GM23338 (cell line): ENCODE measurements around the gene LPGAT1. TPM values are rescaled to one million over a fixed set of nuclear protein-coding genes. Genes with fewer than 3 reads are reported as not detected.

Experiments used
- ATAC-seq: fragments of 200-7000 bp; cut with Tn5 transposase; 3 replicates; pipeline ENCODE4 v1.9.1; 2020
- DNase-seq: peaks from one replicate; pipeline ENCODE4 v3.0.0-alpha.2; 2015; ENCODE audit warnings: low spot score
- H2AFZ ChIP-seq: fragments of 200-600 bp; sonication (generic); 2 replicates; pipeline ENCODE4 v1.8.0; 2016; ENCODE audit warnings: antibody characterized with exemption, mild to moderate bottlenecking, moderate library complexity
- H3F3A ChIP-seq: fragments of 200-600 bp; sonication (generic); replicated peaks from 2 replicates; pipeline ENCODE4 v1.8.0; 2017; ENCODE audit warnings: antibody characterized with exemption, mixed run types, low read depth
- H3K27ac ChIP-seq: fragments of 200-600 bp; sonication (generic); 2 replicates; pipeline ENCODE4 v1.6.1; 2016; ENCODE audit warnings: low read depth
- H3K27me3 ChIP-seq: fragments of 200-600 bp; sonication (generic); 2 replicates; pipeline ENCODE4 v1.8.0; 2016; ENCODE audit warnings: mild to moderate bottlenecking, mixed run types, moderate library complexity; ENCODE audit not compliant: insufficient read depth
- H3K36me3 ChIP-seq: fragments of 200-600 bp; sonication (generic); 2 replicates; pipeline ENCODE4 v1.8.0; 2016; ENCODE audit warnings: mild to moderate bottlenecking; ENCODE audit not compliant: insufficient read depth
- H3K4me1 ChIP-seq: fragments of 200-600 bp; sonication (generic); 2 replicates; pipeline ENCODE4 v1.8.0; 2016; ENCODE audit warnings: mild to moderate bottlenecking, moderate library complexity; ENCODE audit not compliant: insufficient read depth
- H3K4me2 ChIP-seq: fragments of 200-600 bp; sonication (generic); 2 replicates; pipeline ENCODE4 v1.7.1; 2017; ENCODE audit warnings: mixed run types
- H3K4me3 ChIP-seq: fragments of 200-600 bp; sonication (generic); 2 replicates; pipeline ENCODE4 v1.6.1; 2016; ENCODE audit warnings: mixed run types
- H3K79me2 ChIP-seq: fragments of 200-600 bp; sonication (generic); replicated peaks from 2 replicates; pipeline ENCODE4 v1.8.0; 2017; ENCODE audit warnings: mild to moderate bottlenecking; ENCODE audit not compliant: insufficient read depth
- H3K9me2 ChIP-seq: fragments of 200-600 bp; sonication (generic); 2 replicates; pipeline ENCODE4 v1.8.0; 2017; ENCODE audit not compliant: insufficient read depth
- H4K20me1 ChIP-seq: fragments of 200-600 bp; sonication (generic); replicated peaks from 2 replicates; pipeline ENCODE4 v1.8.0; 2017; ENCODE audit warnings: mild to moderate bottlenecking; ENCODE audit not compliant: insufficient read depth
- H3K27ac Mint-ChIP-seq: 2 replicates; pipeline ENCODE4 v1.8.0; 2020; ENCODE audit warnings: inconsistent platforms, mild to moderate bottlenecking, moderate library complexity, mixed read lengths
- H3K27me3 Mint-ChIP-seq: 3 replicates; pipeline ENCODE4 v1.8.0; 2022; ENCODE audit warnings: low read depth, mild to moderate bottlenecking, moderate library complexity, mixed read lengths, inconsistent platforms; ENCODE audit not compliant: insufficient read depth, poor library complexity
- H3K36me3 Mint-ChIP-seq: 3 replicates; pipeline ENCODE4 v1.8.0; 2021; ENCODE audit warnings: low read depth, mild to moderate bottlenecking, inconsistent platforms, moderate library complexity, mixed read lengths
- H3K4me1 Mint-ChIP-seq: 3 replicates; pipeline ENCODE4 v1.8.0; 2020; ENCODE audit warnings: mild to moderate bottlenecking, inconsistent platforms, mixed read lengths
- H3K4me3 Mint-ChIP-seq: 3 replicates; pipeline ENCODE4 v1.8.0; 2021; ENCODE audit warnings: moderate library complexity, mild to moderate bottlenecking, inconsistent platforms, mixed read lengths
- H3K9me3 Mint-ChIP-seq: 3 replicates; pipeline ENCODE4 v1.8.0; 2020; ENCODE audit warnings: moderate library complexity, mild to moderate bottlenecking, inconsistent platforms, mixed read lengths
- CREB1 ChIP-seq: fragments of 250-450 bp; sonication (Bioruptor Pico); IDR thresholded peaks from 2 replicates; pipeline ENCODE4 v1.5.0; 2020; ENCODE audit warnings: low read depth, mild to moderate bottlenecking, moderate library complexity
- EZH2phosphoT487 ChIP-seq: fragments of 200-600 bp; sonication (generic); IDR thresholded peaks from one replicate; pipeline ENCODE4 v1.8.1; 2018; ENCODE audit warnings: antibody characterized with exemption; ENCODE audit not compliant: unreplicated experiment
- JUNB ChIP-seq: IDR thresholded peaks from one replicate; pipeline ENCODE4 v1.6.1; 2016; ENCODE audit warnings: antibody characterized with exemption; ENCODE audit not compliant: unreplicated experiment
- STAT1 ChIP-seq: IDR thresholded peaks from one replicate; pipeline ENCODE4 v1.6.1; 2016; ENCODE audit warnings: antibody characterized with exemption; ENCODE audit not compliant: unreplicated experiment
- ZNF331 ChIP-seq: fragments of 250-450 bp; sonication (Bioruptor Pico); IDR thresholded peaks from 2 replicates; pipeline ENCODE4 v1.5.0; 2020; ENCODE audit warnings: low read depth, mild to moderate bottlenecking, moderate library complexity
- polyA plus RNA-seq: library from polyadenylated mRNA; unstranded; fragments of >200 nt; fragmentation: Nextera tagmentation; extraction: Ambion mirVana; gene quantifications from 2 replicates; pipeline ENCODE4 v1.2.1, GENCODE V29; 2016
- total RNA-seq: library from RNA; depleted of rRNA; stranded (reverse); fragments of >200 nt; shearing (Covaris generic); gene quantifications from 2 replicates; pipeline ENCODE4 v1.2.3, GENCODE V29; 2014
- TF ChIP-seq, protein P1 (sequence below): fragments of 250-450 bp; sonication (Bioruptor Pico); IDR thresholded peaks from 2 replicates; pipeline ENCODE4 v1.5.0; 2020; ENCODE audit warnings: mild to moderate bottlenecking, moderate library complexity

LPGAT1 gene
- total and polyA plus RNA-seq, 2 experiments from 2014 or later: 3.3 to 16.4 TPM

GRCh38 chr1:211742889-211743529, 87.6 kb downstream of the LPGAT1 start (continued):
- TF ChIP-seq, protein P1, sequence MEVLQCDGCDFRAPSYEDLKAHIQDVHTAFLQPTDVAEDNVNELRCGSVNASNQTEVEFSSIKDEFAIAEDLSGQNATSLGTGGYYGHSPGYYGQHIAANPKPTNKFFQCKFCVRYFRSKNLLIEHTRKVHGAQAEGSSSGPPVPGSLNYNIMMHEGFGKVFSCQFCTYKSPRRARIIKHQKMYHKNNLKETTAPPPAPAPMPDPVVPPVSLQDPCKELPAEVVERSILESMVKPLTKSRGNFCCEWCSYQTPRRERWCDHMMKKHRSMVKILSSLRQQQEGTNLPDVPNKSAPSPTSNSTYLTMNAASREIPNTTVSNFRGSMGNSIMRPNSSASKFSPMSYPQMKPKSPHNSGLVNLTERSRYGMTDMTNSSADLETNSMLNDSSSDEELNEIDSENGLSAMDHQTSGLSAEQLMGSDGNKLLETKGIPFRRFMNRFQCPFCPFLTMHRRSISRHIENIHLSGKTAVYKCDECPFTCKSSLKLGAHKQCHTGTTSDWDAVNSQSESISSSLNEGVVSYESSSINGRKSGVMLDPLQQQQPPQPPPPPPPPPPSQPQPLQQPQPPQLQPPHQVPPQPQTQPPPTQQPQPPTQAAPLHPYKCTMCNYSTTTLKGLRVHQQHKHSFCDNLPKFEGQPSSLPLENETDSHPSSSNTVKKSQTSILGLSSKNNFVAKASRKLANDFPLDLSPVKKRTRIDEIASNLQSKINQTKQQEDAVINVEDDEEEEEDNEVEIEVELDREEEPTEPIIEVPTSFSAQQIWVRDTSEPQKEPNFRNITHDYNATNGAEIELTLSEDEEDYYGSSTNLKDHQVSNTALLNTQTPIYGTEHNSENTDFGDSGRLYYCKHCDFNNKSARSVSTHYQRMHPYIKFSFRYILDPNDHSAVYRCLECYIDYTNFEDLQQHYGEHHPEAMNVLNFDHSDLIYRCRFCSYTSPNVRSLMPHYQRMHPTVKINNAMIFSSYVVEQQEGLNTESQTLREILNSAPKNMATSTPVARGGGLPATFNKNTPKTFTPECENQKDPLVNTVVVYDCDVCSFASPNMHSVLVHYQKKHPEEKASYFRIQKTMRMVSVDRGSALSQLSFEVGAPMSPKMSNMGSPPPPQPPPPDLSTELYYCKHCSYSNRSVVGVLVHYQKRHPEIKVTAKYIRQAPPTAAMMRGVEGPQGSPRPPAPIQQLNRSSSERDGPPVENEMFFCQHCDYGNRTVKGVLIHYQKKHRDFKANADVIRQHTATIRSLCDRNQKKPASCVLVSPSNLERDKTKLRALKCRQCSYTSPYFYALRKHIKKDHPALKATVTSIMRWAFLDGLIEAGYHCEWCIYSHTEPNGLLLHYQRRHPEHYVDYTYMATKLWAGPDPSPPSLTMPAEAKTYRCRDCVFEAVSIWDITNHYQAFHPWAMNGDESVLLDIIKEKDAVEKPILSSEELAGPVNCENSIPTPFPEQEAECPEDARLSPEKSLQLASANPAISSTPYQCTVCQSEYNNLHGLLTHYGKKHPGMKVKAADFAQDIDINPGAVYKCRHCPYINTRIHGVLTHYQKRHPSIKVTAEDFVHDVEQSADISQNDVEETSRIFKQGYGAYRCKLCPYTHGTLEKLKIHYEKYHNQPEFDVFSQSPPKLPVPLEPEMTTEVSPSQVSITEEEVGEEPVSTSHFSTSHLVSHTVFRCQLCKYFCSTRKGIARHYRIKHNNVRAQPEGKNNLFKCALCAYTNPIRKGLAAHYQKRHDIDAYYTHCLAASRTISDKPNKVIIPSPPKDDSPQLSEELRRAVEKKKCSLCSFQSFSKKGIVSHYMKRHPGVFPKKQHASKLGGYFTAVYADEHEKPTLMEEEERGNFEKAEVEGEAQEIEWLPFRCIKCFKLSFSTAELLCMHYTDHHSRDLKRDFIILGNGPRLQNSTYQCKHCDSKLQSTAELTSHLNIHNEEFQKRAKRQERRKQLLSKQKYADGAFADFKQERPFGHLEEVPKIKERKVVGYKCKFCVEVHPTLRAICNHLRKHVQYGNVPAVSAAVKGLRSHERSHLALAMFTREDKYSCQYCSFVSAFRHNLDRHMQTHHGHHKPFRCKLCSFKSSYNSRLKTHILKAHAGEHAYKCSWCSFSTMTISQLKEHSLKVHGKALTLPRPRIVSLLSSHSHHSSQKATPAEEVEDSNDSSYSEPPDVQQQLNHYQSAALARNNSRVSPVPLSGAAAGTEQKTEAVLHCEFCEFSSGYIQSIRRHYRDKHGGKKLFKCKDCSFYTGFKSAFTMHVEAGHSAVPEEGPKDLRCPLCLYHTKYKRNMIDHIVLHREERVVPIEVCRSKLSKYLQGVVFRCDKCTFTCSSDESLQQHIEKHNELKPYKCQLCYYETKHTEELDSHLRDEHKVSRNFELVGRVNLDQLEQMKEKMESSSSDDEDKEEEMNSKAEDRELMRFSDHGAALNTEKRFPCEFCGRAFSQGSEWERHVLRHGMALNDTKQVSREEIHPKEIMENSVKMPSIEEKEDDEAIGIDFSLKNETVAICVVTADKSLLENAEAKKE (CRISPR knock-in tag): no peak
- no peak for TF ChIP-seq JUNB

GRCh38 chr1:211742272-211742671, 88.3 kb downstream of the LPGAT1 start:
- no peaks in the 10 kb centered on the region for H3K79me2 ChIP-seq
- Mint-ChIP-seq H3K27me3 (peaks cover 2% of the 10 kb centered on the region), H3K4me1 (peaks cover 11% of the 10 kb centered on the region), H3K9me3 (no peaks in the 10 kb centered on the region), H3K27ac (no peak overlapping the region), H3K4me3 (no peak overlapping the region), H3K36me3 (no peaks in the 10 kb centered on the region)
- no peaks in the 10 kb centered on the region for H3K36me3 ChIP-seq
- H3K27ac ChIP-seq: no peak overlapping the region
- H3K9me2 ChIP-seq: no peaks in the 10 kb centered on the region
- no peaks in the 10 kb centered on the region for H3K4me1 ChIP-seq
- H3K4me3 ChIP-seq: no peak overlapping the region
- H3K27me3 ChIP-seq: no peaks in the 10 kb centered on the region
- H3K4me2 ChIP-seq: no peak overlapping the region
- DNase-seq (no peak), ATAC-seq (no peak)
- H2AFZ ChIP-seq: no peak overlapping the region
- H3F3A ChIP-seq: no peaks in the 10 kb centered on the region
- H4K20me1 ChIP-seq: no peaks in the 10 kb centered on the region
- TF ChIP-seq CREB1: no peak
- no peak for TF ChIP-seq STAT1
- TF ChIP-seq EZH2phosphoT487: no peak
- TF ChIP-seq JUNB: no peak
- TF ChIP-seq ZNF331: no peak
- TF ChIP-seq, protein P1 (CRISPR knock-in tag): no peak
